HepG2 (cell line): ENCODE results near the gene COL9A2. TPM values are rescaled to one million over a fixed set of nuclear protein-coding genes. Genes with fewer than 3 reads are reported as not detected.

Experiments
- ATAC-seq: fragments of 200-7000 bp; cut with Tn5 transposase; 3 replicates; pipeline ENCODE4 v1.9.1; 2020; ENCODE audit warnings: mild to moderate bottlenecking, moderate library complexity
- BruUV-seq: library from RNA; stranded (reverse); fragments of 400-500 nt; replicated peaks from 2 replicates; lab custom pipeline; 2021; lab: Mats Ljungman, UMichigan
- CTCF ChIA-PET: fragments of 300-600 bp; formaldehyde crosslinking; extraction: SDS; loops from one replicate; lab custom pipeline; 2021; ENCODE audit warnings: low total read pairs, inconsistent platforms, low intra/inter-chr PET ratio; lab: Yijun Ruan, JAX
- POLR2A ChIA-PET: fragments of 350-600 bp; sonication (Branson Sonifier 250); formaldehyde crosslinking; loops from one replicate; lab custom pipeline; 2020; ENCODE audit warnings: antibody characterized with exemption, inconsistent platforms; lab: Yijun Ruan, JAX
- DNase-seq: peaks from one replicate; pipeline ENCODE4 v3.0.0-alpha.2; 2015; ENCODE audit warnings: low spot score
- FAIRE-seq: peaks from 3 replicates; lab custom pipeline; 2011; peaks lifted over from hg19 to GRCh38; lab: Jason Lieb, UNC
- H2AFZ ChIP-seq: one replicate; pipeline ENCODE4 v1.6.1; 2011; ENCODE audit warnings: low read length, inconsistent platforms
- H3K27ac ChIP-seq: fragments of 300-600 bp; 3 replicates; pipeline ENCODE4 v1.8.0; 2011; ENCODE audit warnings: mixed run types, mild to moderate bottlenecking, mixed read lengths, low read length, inconsistent platforms; ENCODE audit not compliant: insufficient read depth; ENCODE audit errors: extremely low read length
- H3K27me3 ChIP-seq, 2 experiments: fragments of 200-600 bp in 1 of 2; 2 replicates in 1 of 2; 3 replicates in 1 of 2; pipeline versions ENCODE4 v1.6.0 to v1.8.0; 2011; ENCODE audit warnings: low read length in 2 of 2, mild to moderate bottlenecking in 2 of 2, moderate library complexity in 2 of 2, inconsistent platforms in 1 of 2; ENCODE audit not compliant: insufficient read depth in 2 of 2, control insufficient read depth in 1 of 2
- H3K36me3 ChIP-seq, 2 experiments: fragments of 200-600 bp in 1 of 2; replicated peaks in 1 of 2; 2 replicates in 1 of 2; 3 replicates in 1 of 2; pipeline versions ENCODE4 v1.5.1 to v1.8.0; 2011; ENCODE audit warnings: low read length in 2 of 2, inconsistent platforms in 1 of 2; ENCODE audit not compliant: insufficient read depth in 2 of 2, control insufficient read depth in 1 of 2
- H3K4me1 ChIP-seq: 2 replicates; pipeline ENCODE4 v1.5.1; 2012; ENCODE audit warnings: low read length, inconsistent platforms; ENCODE audit not compliant: insufficient read depth
- H3K4me2 ChIP-seq: 2 replicates; pipeline ENCODE4 v1.6.0; 2011; ENCODE audit warnings: low read depth, low read length, inconsistent platforms
- H3K4me3 ChIP-seq, 3 experiments: fragments of 200-600 bp in 1 of 3; sonication (generic), shearing (Covaris generic) in 1 of 3; replicated peaks in 1 of 3; 2 replicates each; pipeline ENCODE4 v1.5.1; 2011 to 2016; ENCODE audit warnings: low read length in 3 of 3, inconsistent platforms in 2 of 3, low read depth in 2 of 3, mild to moderate bottlenecking in 2 of 3, control low read depth in 1 of 3, mixed read lengths in 1 of 3; ENCODE audit not compliant: insufficient read depth in 1 of 3
- H3K79me2 ChIP-seq: one replicate; pipeline ENCODE4 v1.6.1; 2011; ENCODE audit warnings: low read length, inconsistent platforms; ENCODE audit not compliant: insufficient read depth
- H3K9ac ChIP-seq: 2 replicates; pipeline ENCODE4 v1.6.0; 2011; ENCODE audit warnings: mild to moderate bottlenecking, low read depth, low read length, inconsistent platforms; ENCODE audit not compliant: insufficient read depth
- H3K9me3 ChIP-seq: 2 replicates; pipeline ENCODE4 v1.5.1; 2012; ENCODE audit warnings: mild to moderate bottlenecking, low read length
- H4K20me1 ChIP-seq: 2 replicates; pipeline ENCODE4 v1.6.0; 2011; ENCODE audit warnings: inconsistent platforms, mild to moderate bottlenecking, low read length, moderate library complexity; ENCODE audit not compliant: insufficient read depth
- EED ChIP-seq: sonication (generic); formaldehyde crosslinking; IDR thresholded peaks from 2 replicates; pipeline ENCODE4 v1.5.0; 2020; ENCODE audit warnings: mild to moderate bottlenecking, missing genetic modification reagents
- FIP1L1 ChIP-seq: fragments of 200-400 bp; formaldehyde crosslinking; IDR thresholded peaks from 2 replicates; pipeline ENCODE4 v1.6.1; 2018; ENCODE audit warnings: low read depth, mild to moderate bottlenecking, low read length, moderate library complexity, borderline replicate concordance; ENCODE audit not compliant: insufficient read depth
- HMGA1 ChIP-seq: sonication (generic); formaldehyde crosslinking; conservative IDR thresholded peaks from 2 replicates; pipeline ENCODE4 v1.4.0; 2020; ENCODE audit warnings: missing genetic modification reagents
- JDP2 ChIP-seq: sonication (generic); formaldehyde crosslinking; IDR thresholded peaks from 2 replicates; pipeline ENCODE4 v1.8.1; 2022; ENCODE audit warnings: missing genetic modification reagents, borderline replicate concordance
- MXD1 ChIP-seq: sonication (generic); formaldehyde crosslinking; IDR thresholded peaks from 2 replicates; pipeline ENCODE4 v1.4.0; 2020; ENCODE audit warnings: mild to moderate bottlenecking, missing genetic modification reagents
- THRA ChIP-seq: sonication (generic); formaldehyde crosslinking; IDR thresholded peaks from 2 replicates; pipeline ENCODE4 v1.4.0; 2020; ENCODE audit warnings: missing genetic modification reagents, borderline replicate concordance
- TOPORS ChIP-seq: sonication (generic); formaldehyde crosslinking; IDR thresholded peaks from 2 replicates; pipeline ENCODE4 v1.8.0; 2023; ENCODE audit warnings: mild to moderate bottlenecking, missing genetic modification reagents
- ZNF782 ChIP-seq: sonication (generic); formaldehyde crosslinking; IDR thresholded peaks from 2 replicates; pipeline ENCODE4 v1.4.0; 2020; ENCODE audit warnings: missing genetic modification reagents, mild to moderate bottlenecking, borderline replicate concordance
- ZZZ3 ChIP-seq: sonication (generic); formaldehyde crosslinking; IDR thresholded peaks from 2 replicates; pipeline ENCODE4 v1.4.0; 2020; ENCODE audit warnings: missing genetic modification reagents, mild to moderate bottlenecking, borderline replicate concordance
- WGBS: methylation state at CpG from one replicate; pipeline ENCODE4 v1.1.6; 2017; ENCODE audit warnings: low lambda C conversion rate; 5-methylcytosine and 5-hydroxymethylcytosine counted together
- in situ Hi-C: cut with HindIII; loops from 2 replicates; pipeline ENCODE4 v1.10.0; 2017; ENCODE audit warnings: low pct_unique_long_range_greater_than_20kb; ENCODE audit not compliant: extremely low pct_ligation_motif_present
- intact Hi-C: fragments of 100-400 bp; cut with micrococcal nuclease; formaldehyde crosslinking; loops from one replicate; pipeline ENCODE4 v1.10.0; 2022; ENCODE audit not compliant: unreplicated experiment
- polyA plus RNA-seq, 8 experiments: library from polyadenylated mRNA; depleted of rRNA in 3 of 8; stranded (reverse) in 7 of 8; unstranded in 1 of 8; fragments of >200 nt; fragmentation: Illumina TruSeq in 4 of 8; extraction: Trizol in 4 of 8; gene quantifications; 2 replicates each; pipeline versions ENCODE4 v1.2.1 to v1.2.3, GENCODE V29; 2011 to 2016; ENCODE audit warnings: low read depth in 4 of 8, missing spikeins in 1 of 8, mixed read lengths in 1 of 8; ENCODE audit not compliant: insufficient read depth in 1 of 8
- total RNA-seq, 5 experiments: library from RNA; depleted of rRNA; stranded (reverse); fragments of >200 nt; fragmentation: Illumina TruSeq; extraction: Trizol; gene quantifications; 2 replicates each; pipeline ENCODE4 v1.2.3, GENCODE V29; 2016; ENCODE audit warnings: low read depth in 1 of 5

The COL9A2 gene
- total and polyA plus RNA-seq, 2 of the 13 experiments (the other 11 are each of a cell fraction or from before 2014, with no cell fraction given): 20.2 to 26.9 TPM

GRCh38 chr1:40300651-40301050 is 16.4 kb downstream of the COL9A2 start:
- Histone ChIP-seq H3K79me2 (no peaks in the 10 kb centered on the region), H3K4me1 (no peaks in the 10 kb centered on the region), H4K20me1 (no peaks in the 10 kb centered on the region), H3K4me3 (no peak overlapping the region), H2AFZ (no peak overlapping the region), H3K36me3 (peaks cover 3 to 4% of the 10 kb centered on the region in 2 experiments; a peak in 2 of 5 replicates), H3K9me3 (no peaks in the 10 kb centered on the region), H3K27ac (no peak overlapping the region), H3K27me3 (no peaks in the 10 kb centered on the region), H3K4me2 (no peak overlapping the region), H3K9ac (no peak overlapping the region)
- CTCF ChIA-PET: no interaction called here
- TF ChIP-seq JDP2 (CRISPR knock-in tag) (no peak), EED (CRISPR knock-in tag) (no peak), MXD1 (no peak), ZZZ3 (no peak), THRA (CRISPR knock-in tag) (no peak), HMGA1 (CRISPR knock-in tag) (no peak), FIP1L1 (no peak), TOPORS (no peak), ZNF782 (CRISPR knock-in tag) (no peak)
- 96% methylated on average over 7 of the region's 9 CpGs for whole genome bisulfite sequencing
- ATAC-seq (no peak), FAIRE-seq (no peak), DNase-seq (no peak)
- POLR2A ChIA-PET: interaction anchor here (1.3 to 1.6 kb wide), 2 partner anchors 13 to 16 kb away, joined by 3 to 4 read pairs; no protein-coding TSS in a partner anchor
- intact Hi-C loops (no loop called here), in situ Hi-C loops (no loop called here)
- BruUV-seq: TSS peak; percentile 70
